ENCODE data around the gene DNAAF2.
"Not testable (repeated sequence)": the region's sequence is repeated elsewhere in the genome, so short reads cannot be mapped to it uniquely, and the experiment has no call there.

Gene DNAAF2

DNA sequence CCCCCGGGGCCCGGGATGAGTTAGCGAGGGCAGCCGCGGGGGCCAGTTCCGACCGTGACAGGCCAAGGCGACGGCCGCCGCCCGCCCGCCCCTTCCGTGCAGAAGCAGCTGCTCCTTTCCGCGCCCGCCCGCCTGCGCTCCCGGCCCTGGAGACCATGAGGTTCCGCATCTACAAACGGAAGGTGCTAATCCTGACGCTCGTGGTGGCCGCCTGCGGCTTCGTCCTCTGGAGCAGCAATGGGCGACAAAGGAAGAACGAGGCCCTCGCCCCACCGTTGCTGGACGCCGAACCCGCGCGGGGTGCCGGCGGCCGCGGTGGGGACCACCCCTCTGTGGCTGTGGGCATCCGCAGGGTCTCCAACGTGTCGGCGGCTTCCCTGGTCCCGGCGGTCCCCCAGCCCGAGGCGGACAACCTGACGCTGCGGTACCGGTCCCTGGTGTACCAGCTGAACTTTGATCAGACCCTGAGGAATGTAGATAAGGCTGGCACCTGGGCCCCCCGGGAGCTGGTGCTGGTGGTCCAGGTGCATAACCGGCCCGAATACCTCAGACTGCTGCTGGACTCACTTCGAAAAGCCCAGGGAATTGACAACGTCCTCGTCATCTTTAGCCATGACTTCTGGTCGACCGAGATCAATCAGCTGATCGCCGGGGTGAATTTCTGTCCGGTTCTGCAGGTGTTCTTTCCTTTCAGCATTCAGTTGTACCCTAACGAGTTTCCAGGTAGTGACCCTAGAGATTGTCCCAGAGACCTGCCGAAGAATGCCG, 13.7 kb downstream of the DNAAF2 start:
- peak; percentile 72 for DNase-seq

DNA sequence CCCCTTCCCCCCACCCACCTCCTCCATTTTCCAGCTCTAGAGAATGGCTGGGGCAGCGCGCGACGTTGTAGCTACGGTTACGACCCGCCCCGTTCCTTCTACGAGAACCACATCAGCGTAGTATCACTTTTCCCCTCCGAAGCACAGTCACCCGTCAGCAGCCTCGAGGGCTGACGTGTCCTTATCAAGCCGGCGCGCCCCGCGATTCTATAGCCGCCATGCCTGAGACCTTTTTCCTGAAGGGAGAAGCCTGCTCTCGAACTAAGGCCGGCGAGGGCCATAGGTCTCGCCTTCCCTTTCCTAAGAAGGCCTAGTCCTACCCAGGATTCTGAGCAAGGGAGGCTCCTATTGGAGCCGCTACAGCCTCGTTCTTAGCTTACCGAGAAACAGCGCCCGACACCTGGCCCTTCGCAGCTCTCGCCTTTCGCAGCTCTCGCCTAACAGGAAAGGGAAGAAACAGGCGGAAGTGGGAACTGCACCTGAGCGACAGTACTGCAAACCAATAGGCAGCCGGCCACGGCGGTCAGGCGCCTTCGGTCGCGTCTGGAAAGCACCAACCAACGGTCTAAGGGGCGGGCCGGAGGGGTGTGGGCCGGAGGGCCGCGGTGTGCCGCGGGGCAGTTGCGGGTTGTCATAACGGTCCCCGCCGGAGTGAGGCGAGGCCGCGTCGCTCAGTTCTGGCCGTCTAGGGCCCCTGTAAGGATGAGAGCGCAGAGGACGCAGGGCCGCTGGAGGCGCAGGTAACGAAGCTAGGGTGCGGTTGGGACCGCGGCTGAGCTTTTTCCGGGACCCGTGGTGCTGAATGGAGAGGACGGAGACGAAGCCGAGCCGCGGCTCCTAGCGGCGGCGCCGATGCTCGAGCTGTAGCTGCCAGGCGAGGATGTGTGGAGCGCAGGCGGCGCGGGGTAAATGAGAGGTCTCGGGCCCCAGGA, 14.6 kb downstream of the DNAAF2 start, which contains the start of the genes MGAT2 and RPL36AL:
MGAT2 (plus strand) TSS at position 618 of the 932 bp plus-strand sequence. CDS start 470 bp downstream, outside the sequence.
RPL36AL (minus strand) TSS at position 445 of the 932 bp plus-strand sequence. CDS start 1,522 bp downstream, outside the sequence.
- DNase-seq, result peak; percentile 95

DNA sequence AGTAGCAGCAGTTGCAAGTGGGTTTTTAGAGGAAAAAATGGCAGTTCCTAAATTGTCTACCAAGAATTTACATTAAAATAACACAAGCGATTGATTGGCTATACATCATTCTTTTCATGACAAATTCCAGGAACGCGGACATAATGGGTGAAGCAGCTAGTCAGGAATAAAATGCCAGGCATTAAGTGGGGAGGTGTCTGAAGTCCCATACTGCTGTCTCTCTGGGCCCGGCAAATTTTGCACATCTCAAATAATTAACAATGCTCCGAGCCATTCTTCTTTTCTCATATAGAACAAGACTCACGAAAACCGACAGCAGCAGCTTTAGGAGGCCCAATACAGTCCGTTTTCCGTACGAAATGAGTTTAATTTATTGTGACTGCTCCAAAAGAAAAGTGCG, 15.3 kb downstream of the DNAAF2 start:
- no peak for DNase-seq

DNA sequence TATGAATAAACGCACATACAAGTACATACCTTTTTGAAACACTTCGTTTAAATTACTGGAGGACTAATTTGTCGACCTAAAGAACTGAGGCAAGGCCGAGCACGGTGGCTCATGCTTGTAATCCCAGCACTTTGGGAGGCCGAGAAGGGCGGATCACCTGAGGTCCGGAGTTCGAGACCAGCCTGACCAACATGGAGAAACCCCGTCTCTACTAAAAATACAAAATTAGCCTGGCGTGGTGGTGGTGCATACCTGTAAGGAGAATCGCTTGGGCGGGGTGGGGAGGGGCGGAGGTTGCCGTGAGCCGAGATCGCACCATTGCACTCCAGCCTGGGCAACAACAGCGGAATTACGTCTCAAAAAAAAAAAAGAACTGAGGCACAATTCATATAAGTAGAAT, 15.8 kb downstream of the DNAAF2 start:
- DNase-seq, result not testable (repeated sequence)

DNA sequence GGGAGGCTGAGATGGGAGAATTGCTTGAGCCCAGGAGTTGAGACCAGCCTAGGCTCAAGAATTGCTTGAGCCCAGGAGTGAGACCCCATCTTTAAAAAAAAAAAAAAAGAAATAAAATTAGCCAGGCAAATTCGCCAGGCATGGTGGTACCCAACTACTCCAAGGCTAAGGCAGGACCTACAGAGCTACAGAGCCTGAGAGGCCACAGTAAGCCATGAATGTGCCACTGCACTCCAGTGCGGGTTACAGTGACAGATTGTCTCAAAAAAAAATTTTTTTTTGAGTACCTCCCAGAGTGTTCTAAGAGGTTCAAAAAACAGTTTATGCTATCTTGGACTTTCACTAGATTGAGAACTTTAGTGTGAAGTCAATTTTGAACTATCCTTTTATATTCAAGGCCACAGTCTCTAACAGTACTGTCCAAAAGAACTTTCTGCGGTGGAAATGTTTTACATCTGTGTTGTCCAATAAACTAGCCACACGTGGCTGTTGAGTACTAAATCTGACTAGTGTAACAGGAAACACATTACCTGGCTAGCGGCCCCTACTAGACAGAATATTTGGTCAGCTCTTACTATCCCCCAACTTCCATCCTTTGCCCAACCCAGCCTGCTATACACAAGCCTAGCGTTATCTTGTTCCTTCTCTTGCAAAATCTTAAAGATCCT, 17.1 kb downstream of the DNAAF2 start:
- no peak for DNase-seq

DNA sequence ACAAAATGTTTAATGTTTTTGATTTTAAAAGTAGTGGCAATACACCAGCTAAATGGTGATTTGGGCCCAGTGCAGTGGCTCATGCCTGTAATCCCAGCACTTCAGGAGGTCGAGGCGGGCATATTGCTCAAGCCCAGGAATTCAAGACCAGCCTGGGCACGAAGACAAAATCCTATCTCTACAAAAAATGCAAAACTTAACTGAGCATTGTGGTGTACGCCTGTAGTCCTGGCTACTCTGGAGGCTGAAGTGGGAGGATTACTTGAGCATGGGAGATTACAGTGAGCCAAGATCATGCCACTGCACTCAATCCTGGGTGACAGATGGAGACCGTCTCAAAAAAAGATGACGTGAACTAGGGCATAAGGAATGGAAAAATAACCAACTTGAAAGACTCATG, 19.3 kb downstream of the DNAAF2 start:
- DNase-seq, result no peak

DNA sequence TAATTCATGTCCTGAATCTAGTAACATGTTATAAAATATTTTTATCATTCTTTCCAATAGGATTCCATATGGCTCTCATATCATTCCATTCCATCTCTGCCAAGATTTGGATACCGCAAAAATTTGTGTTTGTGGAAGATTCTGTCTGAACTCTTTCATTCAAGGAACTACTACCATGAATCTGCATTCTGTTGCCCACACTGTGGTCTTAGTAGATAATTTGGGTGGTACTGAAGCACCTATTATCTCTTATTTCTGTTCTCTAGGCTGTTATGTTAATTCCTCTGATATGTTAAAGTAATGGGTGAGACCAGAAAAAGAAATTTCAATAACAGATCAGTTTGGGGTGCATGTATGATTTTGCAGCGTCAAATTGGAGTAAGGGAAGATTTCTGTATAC, 20.8 kb downstream of the DNAAF2 start:
- no peak for DNase-seq

DNA sequence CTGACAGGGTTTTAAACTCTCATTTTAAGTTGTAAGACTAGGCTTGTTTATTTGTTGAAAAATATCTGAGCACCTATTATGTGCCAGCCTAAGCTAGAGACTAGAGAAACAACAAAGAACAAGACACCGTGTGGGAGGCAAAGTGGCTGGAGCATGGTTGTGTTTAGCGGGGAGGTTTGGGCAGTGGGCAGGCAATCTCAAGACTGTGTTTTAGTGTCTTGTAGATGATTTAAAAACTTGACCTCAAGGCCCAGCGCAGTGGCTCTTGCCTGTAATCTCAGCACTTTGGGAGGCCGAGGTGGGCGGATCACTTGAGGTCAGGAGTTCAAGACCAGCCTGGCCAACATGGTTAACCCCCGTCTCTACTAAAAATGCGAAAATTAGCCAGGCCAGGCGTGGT, 22.4 kb downstream of the DNAAF2 start:
- DNase-seq, result no peak

DNA sequence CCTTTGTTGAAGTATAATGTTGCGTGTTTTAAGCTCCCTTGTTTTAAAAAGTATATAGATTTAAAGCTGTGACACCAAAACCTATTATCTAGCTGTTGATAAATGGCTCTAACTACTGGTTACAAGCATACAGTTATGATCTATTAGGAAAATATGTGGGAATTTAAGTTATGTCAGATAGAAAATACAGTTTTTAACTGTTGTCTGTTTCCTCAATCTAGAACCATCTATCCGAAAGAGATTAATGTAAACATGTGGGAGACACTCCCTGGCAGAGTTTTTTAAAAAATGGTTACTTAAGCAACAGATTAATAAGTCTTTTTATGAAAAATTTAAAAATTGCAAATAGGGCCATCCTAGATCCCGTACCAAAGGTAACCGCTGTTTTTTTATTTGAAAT, 22.8 kb downstream of the DNAAF2 start:
- DNase-seq, result no peak

DNA sequence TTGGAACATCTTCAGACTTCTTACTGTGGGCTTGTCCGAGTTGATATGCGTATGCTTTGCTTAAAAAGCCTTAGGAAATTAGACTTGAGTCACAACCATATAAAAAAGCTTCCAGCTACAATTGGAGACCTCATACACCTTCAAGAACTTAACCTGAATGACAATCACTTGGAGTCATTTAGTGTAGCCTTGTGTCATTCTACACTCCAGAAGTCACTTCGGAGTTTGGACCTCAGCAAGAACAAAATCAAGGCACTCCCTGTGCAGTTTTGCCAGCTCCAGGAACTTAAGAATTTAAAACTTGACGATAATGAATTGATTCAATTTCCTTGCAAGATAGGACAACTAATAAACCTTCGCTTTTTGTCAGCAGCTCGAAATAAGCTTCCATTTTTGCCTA, 27.5 kb downstream of the DNAAF2 start:
- no peak for DNase-seq

DNA sequence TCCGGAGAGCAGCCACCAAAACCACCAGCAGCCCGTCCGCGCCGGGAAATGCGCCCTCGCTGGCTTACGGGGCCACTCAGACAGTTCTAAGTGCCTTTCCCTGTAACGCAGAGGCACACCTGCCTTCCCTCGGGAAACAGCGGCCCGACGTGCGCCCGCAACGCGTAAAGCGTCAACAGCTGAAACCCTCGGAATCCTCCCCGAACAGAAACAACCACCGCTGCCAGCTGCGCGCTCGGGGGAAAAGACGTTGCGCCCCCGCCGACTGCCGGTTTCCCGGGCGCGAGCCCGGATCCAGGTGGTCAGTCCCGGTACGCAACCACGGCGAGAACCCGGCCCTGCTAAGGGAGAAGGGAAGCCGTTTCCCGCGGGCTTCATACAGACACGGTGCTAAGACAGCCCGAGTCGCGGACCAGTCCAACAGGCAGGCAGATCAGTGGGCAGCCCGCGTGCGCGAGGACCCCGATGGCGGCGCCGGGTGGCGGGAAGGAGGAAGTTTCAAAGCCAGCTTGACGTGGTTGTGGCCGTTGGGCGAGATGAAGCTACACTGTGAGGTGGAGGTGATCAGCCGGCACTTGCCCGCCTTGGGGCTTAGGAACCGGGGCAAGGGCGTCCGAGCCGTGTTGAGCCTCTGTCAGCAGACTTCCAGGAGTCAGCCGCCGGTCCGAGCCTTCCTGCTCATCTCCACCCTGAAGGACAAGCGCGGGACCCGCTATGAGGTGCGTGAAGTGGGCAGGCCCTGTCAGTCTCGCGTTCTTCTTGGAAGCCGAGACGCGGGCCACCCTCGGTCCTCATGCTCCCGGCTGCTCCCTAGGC, 36.4 kb downstream of the DNAAF2 start, which contains the start of gene LRR1:
LRR1 (plus strand) TSS at position 456 of the 816 bp plus-strand sequence; CDS start at position 537, 81 bp downstream.
- peak; percentile 83 for DNase-seq

DNA sequence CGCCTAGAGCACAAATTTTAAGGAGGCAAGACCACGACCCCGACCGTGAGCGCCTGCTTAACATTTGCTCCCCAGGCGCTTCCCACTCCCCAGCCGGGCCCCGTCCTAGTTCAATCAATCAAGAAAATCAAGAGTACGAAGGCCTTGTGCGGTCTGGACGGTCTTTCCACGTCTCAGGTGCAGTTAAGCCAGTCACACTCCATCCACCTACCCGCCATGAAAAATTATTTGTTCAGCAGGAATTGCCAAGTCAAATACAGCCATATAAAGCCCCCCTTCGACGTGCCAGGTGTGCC, 36.9 kb downstream of the DNAAF2 start:
- DNase-seq, result no peak

DNA sequence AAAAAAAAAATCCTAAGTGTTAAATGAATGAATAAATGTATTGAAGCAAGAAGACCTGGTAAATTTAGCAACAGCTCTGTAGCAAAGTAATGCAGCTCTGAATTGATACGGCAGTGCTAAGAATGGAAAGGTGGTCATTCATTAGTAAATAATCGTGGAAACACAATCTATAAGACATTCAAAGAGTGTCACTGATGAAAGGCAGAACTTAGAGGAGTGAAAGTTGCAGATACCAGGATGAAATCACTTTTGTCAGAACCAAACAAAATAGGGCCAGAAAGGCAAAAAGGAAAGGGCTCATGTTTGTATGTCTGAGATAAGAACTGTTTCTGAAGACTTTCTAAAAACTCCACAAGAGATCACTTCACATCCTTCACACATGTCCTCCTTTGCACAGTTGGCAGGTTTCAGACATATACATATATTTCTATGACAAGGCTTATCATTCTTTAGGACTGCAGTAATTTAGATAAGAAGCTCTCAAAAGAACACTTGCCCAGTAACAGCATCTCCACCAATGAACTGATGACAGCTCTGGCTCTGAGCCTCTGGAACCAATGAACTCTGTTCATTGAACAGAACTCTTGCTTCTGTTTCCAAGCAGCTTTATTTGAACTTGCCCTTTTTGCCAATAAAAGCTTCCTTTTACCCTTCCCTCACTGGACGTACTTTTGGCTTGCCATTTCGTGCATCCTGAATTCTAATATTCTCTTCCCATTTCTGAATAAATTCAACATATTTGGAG, 40.5 kb downstream of the DNAAF2 start:
- no peak for DNase-seq

DNA sequence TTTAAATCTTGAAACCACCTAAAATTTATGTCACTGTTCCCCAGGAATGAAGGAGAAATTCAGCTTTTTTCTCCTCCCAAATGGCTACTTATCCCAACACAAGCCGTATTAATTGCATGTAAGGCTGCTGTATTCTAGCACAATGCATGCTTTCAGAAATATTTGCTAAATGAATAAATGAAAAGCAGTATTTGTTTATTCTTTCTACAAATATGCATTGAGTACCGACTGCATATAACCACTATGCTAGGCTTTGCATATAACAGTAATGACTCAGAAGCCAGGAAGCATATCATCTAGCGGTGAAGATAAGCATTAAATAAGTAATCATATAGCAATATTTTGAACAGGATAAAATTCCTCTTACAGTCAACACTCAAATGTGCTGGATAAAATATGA, 42.0 kb downstream of the DNAAF2 start:
- no peak for DNase-seq

DNA sequence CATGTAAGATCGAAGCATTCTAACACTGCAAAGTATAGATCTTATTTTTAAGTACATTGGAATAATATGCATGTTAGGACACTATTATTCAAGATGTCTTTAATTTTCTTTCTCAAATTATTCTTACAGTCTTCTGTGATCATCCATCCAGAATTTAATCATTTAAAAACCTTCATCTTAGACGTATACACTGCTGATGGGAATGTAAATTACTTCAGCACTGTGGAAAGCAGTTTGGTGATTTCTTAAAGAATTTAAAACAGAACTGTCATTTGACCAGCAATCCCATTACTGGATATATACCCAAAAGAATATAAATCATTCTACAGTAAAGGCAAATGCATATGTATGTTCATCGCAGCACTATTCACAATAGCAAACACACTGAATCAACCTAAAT, 45.7 kb downstream of the DNAAF2 start:
- no peak for DNase-seq

DNA sequence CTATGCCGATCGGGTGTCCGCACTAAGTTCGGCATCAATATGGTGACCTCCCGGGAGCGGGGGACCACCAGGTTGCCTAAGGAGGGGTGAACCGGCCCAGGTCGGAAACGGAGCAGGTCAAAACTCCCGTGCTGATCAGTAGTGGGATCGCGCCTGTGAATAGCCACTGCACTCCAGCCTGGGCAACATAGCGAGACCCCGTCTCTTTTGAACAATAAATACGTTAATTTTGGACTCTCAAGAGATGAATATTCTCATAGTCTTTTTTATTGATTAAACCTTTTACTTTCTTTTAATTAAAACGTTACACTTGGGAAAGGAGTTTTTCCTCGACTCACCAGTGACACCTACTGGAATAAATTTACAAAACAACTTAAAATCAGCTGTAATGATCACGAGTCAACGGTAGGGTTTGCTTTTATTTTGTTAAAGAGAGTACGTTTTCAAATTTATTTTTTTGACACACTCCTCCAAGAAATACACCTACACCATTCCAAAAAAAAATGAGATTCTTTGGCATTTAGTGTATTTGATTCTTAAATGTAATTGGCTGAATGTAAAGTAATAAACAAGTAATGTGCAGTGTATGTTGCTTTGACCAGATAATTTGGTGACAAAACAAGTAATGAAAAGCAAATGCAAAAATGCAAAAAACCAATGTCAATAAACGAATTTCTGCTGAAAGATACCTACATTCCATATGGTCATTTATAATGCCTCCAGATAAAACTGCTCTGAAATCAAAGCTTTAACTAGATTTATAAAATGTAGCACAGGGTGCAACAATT, 48.2 kb downstream of the DNAAF2 start:
- no peak for DNase-seq

DNA sequence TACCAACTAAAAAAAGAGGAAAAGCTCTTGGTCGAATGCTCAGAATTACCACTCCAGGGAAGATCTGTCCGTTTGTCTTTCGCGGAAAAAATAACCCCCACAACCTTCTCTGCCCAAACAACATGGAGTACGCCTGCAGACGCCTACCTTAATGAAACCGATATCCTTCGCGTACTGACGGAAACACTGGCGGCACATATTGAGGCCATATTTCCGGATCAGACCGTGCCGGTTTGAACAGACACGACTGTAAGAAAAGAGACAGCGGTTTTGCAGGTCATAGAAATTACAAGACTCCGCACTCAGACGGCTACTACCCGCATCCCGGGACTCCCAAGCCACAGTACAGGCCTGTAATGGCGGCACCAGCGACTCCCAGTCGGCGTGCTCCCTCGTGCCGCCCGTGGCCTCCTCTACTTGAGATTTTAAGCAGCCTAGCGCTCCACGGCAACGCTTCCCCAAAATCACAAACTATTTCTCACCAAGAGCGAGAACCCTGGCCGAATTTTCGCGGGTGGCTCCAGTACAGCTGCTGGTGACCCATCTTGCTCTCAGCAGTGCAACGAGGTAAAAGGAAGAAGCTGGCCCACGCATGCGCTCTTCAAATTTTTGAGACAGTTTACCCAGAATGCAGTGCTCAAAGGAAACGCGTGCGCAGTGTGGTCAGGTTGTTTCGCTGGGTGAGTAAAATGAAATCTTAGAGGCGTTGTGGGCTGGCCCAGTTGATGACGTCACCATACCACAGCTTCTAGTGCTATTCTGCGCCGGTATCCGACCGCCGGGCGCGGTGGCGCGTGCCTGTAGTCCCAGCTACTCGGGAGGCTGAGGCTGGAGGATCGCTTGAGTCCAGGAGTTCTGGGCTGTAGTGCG, 49.0 kb downstream of the DNAAF2 start, which contains the start of gene RPS29:
RPS29 (minus strand) TSS at position 578 of the 870 bp plus-strand sequence; CDS start at position 544, 34 bp downstream.
- DNase-seq, result peak; percentile 99

DNA sequence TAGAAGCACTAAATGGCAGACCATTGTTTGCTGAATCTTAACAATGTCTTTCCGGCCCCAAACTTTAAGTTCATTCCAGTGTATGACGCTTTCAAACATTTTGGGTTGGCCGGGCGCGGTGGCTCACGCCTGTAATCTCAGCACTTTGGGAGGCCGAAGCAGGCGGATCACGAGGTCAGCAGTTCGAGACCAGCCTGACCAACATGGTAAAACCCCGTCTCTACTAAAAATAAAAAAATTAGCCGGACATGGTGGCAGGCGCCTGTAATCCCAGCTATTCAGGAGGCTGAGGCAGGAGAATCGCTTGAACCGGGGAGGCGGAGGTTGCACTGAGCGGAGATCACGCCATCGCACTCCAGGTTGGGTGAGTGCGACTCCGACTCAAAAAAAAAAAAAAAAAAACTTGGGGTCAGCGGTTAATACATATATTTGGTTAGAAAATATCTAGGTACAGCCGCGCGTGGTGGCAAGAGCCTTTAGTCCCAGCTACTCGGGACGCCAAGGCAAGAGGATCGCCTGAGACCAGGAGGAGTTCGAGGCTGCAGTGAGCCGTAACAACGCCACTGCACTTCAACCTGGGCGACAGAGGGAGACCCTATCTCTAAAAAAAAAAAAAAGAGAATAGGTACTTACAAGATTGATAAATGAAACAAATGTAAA, 49.9 kb downstream of the DNAAF2 start:
- peak; percentile 16 for DNase-seq

DNA sequence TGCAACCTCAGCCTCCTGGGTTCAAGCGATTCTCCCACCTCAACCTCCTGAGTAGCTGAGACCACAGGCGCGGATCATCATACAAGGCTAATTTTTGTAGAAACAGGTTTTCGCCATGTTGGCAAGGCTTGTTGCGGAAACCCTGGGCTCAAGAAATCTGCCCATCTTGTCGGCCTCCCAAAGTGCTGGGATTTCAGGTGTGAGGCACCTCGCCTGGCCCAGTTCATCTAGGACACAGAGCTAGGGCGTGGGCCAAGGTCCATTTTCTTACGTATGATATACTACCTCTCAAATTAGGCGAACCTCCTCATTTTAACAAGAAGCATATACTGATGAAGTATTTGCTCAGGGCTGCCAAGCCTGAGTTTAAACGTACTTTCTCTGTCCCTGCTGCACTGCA, 51.0 kb downstream of the DNAAF2 start:
- DNase-seq, result no peak

All from CD4-positive, alpha-beta T cell treated with Interleukin-15 for 1 hour (primary cell).